Hepatocyte (in vitro differentiated cells): ENCODE data around the gene CLEC19A. TPM values are rescaled to one million over a fixed set of nuclear protein-coding genes. Genes with fewer than 3 reads are reported as not detected.

Experiments
- DNase-seq: peaks from one replicate; pipeline ENCODE4 v3.0.0-alpha.2; 2016; ENCODE audit warnings: low spot score
- H2AFZ ChIP-seq: fragments of 200-600 bp; sonication (generic); 2 replicates; pipeline ENCODE4 v1.6.0; 2016; ENCODE audit warnings: antibody characterized with exemption, mild to moderate bottlenecking
- H3K27ac ChIP-seq: fragments of 200-600 bp; sonication (generic); 2 replicates; pipeline ENCODE4 v1.5.1; 2016; ENCODE audit warnings: mild to moderate bottlenecking
- H3K27me3 ChIP-seq: fragments of 200-600 bp; sonication (generic); 2 replicates; pipeline ENCODE4 v1.6.1; 2016
- H3K36me3 ChIP-seq: fragments of 200-600 bp; sonication (generic); replicated peaks from 2 replicates; pipeline ENCODE4 v1.5.1; 2016; ENCODE audit warnings: low read depth; ENCODE audit not compliant: insufficient read depth
- H3K4me1 ChIP-seq: fragments of 200-600 bp; sonication (generic); 2 replicates; pipeline ENCODE4 v1.5.1; 2016; ENCODE audit warnings: mild to moderate bottlenecking, moderate library complexity; ENCODE audit not compliant: insufficient read depth
- H3K4me2 ChIP-seq: fragments of 200-600 bp; sonication (generic); 2 replicates; pipeline ENCODE4 v1.6.0; 2016
- H3K4me3 ChIP-seq: fragments of 200-600 bp; sonication (generic); 2 replicates; pipeline ENCODE4 v1.5.1; 2016; ENCODE audit warnings: mild to moderate bottlenecking
- H3K79me2 ChIP-seq: fragments of 200-600 bp; sonication (generic); 2 replicates; pipeline ENCODE4 v1.6.0; 2017; ENCODE audit warnings: mild to moderate bottlenecking
- H3K9me2 ChIP-seq: fragments of 200-600 bp; sonication (generic); replicated peaks from 2 replicates; pipeline ENCODE4 v1.6.0; 2017; ENCODE audit warnings: mild to moderate bottlenecking; ENCODE audit not compliant: insufficient read depth
- H3K9me3 ChIP-seq: fragments of 200-600 bp; sonication (generic); 2 replicates; pipeline ENCODE4 v1.5.1; 2016; ENCODE audit warnings: low read depth, mild to moderate bottlenecking
- H4K20me1 ChIP-seq: fragments of 200-600 bp; sonication (generic); 2 replicates; pipeline ENCODE4 v1.6.0; 2016; ENCODE audit warnings: mild to moderate bottlenecking; ENCODE audit not compliant: insufficient read depth, poor library complexity, severe bottlenecking
- EZH2 ChIP-seq: fragments of 200-600 bp; sonication (generic); IDR thresholded peaks from 2 replicates; pipeline ENCODE4 v1.6.1; 2016; ENCODE audit warnings: antibody characterized with exemption, mild to moderate bottlenecking, borderline replicate concordance
- EZH2phosphoT487 ChIP-seq: fragments of 200-600 bp; sonication (generic); IDR thresholded peaks from one replicate; pipeline ENCODE4 v1.6.1; 2018; ENCODE audit warnings: antibody characterized with exemption, mild to moderate bottlenecking, low read depth, moderate library complexity; ENCODE audit not compliant: unreplicated experiment, severe bottlenecking
- WGBS: methylation state at CpG from one replicate; pipeline ENCODE4 v1.1.6; 2016; ENCODE audit warnings: low lambda C conversion rate; ENCODE audit errors: missing lambda C conversion rate; 5-methylcytosine and 5-hydroxymethylcytosine counted together
- polyA plus RNA-seq: library from polyadenylated mRNA; unstranded; fragments of >200 nt; fragmentation: Nextera tagmentation; extraction: Ambion mirVana; gene quantifications from 2 replicates; pipeline ENCODE4 v1.2.1, GENCODE V29; 2016
- total RNA-seq: library from RNA; depleted of rRNA; stranded (reverse); fragments of >200 nt; gene quantifications from 2 replicates; pipeline ENCODE4 v1.2.3, GENCODE V29; 2014
- TF ChIP-seq, protein P1 (sequence below): fragments of 200-600 bp; sonication (generic); IDR thresholded peaks from 2 replicates; pipeline ENCODE4 v1.5.1; 2016; ENCODE audit warnings: antibody characterized with exemption, mild to moderate bottlenecking; ENCODE audit not compliant: poor library complexity

The CLEC19A gene
- total and polyA plus RNA-seq, 2 experiments from 2014 or later: not detected

GRCh38 chr16:19346335-19346922, 60.9 kb downstream of the CLEC19A start:
- Histone ChIP-seq H3K27ac (no peak overlapping the region), H3K4me1 (no peaks in the 10 kb centered on the region), H3K27me3 (no peaks in the 10 kb centered on the region), H3K4me3 (no peak overlapping the region), H3K9me2 (no peaks in the 10 kb centered on the region), H3K4me2 (no peak overlapping the region), H4K20me1 (no peaks in the 10 kb centered on the region), H3K79me2 (no peaks in the 10 kb centered on the region), H2AFZ (no peak overlapping the region), H3K9me3 (no peaks in the 10 kb centered on the region), H3K36me3 (no peaks in the 10 kb centered on the region)
- 43% methylated on average over 3 of the region's 3 CpGs for WGBS
- no peak for DNase-seq
- TF ChIP-seq EZH2 (no peak), EZH2phosphoT487 (no peak)
- TF ChIP-seq, protein P1, sequence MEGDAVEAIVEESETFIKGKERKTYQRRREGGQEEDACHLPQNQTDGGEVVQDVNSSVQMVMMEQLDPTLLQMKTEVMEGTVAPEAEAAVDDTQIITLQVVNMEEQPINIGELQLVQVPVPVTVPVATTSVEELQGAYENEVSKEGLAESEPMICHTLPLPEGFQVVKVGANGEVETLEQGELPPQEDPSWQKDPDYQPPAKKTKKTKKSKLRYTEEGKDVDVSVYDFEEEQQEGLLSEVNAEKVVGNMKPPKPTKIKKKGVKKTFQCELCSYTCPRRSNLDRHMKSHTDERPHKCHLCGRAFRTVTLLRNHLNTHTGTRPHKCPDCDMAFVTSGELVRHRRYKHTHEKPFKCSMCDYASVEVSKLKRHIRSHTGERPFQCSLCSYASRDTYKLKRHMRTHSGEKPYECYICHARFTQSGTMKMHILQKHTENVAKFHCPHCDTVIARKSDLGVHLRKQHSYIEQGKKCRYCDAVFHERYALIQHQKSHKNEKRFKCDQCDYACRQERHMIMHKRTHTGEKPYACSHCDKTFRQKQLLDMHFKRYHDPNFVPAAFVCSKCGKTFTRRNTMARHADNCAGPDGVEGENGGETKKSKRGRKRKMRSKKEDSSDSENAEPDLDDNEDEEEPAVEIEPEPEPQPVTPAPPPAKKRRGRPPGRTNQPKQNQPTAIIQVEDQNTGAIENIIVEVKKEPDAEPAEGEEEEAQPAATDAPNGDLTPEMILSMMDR: no peak

DNA sequence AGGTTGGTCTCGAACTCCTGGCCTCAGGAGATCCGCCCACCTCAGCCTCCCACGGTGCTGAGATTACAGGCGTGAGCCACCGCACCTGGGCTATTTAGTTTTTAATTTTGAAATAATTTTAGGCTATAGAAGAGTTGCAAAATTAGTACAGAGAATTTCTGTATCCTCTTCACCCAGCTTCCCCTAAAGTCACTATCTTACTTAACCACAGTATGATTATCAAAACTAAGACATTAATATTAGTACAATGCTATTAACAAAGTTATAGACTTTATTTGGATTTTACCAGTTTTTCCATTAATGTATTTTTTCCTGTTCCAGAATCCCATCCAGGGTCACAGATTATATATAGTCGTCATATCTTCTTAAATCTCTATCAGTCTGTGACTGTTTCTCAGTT, 62.6 kb downstream of the CLEC19A start:
- WGBS: 85% methylated on average over 6 of the region's 6 CpGs
- Histone ChIP-seq H2AFZ (no peak overlapping the region), H3K36me3 (no peaks in the 10 kb centered on the region), H3K27ac (no peak overlapping the region), H3K4me2 (no peak overlapping the region), H3K9me2 (no peaks in the 10 kb centered on the region), H3K27me3 (no peaks in the 10 kb centered on the region), H4K20me1 (no peaks in the 10 kb centered on the region), H3K4me3 (no peak overlapping the region), H3K9me3 (no peaks in the 10 kb centered on the region), H3K79me2 (no peaks in the 10 kb centered on the region), H3K4me1 (no peaks in the 10 kb centered on the region)
- TF ChIP-seq EZH2 (no peak), EZH2phosphoT487 (no peak)
- TF ChIP-seq, protein P1: no peak
- no peak for DNase-seq

- Histone ChIP-seq H3K9me3 (no peaks in the 10 kb centered on the region), H3K27ac (no peak overlapping the region), H3K36me3 (no peaks in the 10 kb centered on the region), H3K27me3 (no peaks in the 10 kb centered on the region), H3K4me3 (no peak overlapping the region), H2AFZ (no peak overlapping the region), H3K4me1 (no peaks in the 10 kb centered on the region), H3K79me2 (no peaks in the 10 kb centered on the region), H3K4me2 (no peak overlapping the region), H4K20me1 (no peaks in the 10 kb centered on the region), H3K9me2 (no peaks in the 10 kb centered on the region)
- WGBS: 26% methylated on average over 11 of the region's 11 CpGs
- no peak for TF ChIP-seq EZH2
- no peak for TF ChIP-seq EZH2phosphoT487
- TF ChIP-seq, protein P1: no peak
- DNase-seq: no peak
Observed at GRCh38 chr16:19348578-19349315, 63.2 kb downstream of the CLEC19A start.
